Lung microvascular endothelial cell (primary cell): ENCODE results near the gene CEP63. TPM values are rescaled to one million over a fixed set of nuclear protein-coding genes. Genes with fewer than 3 reads are reported as not detected.

Experiments used
- DNase-seq, 2 donors: peaks; one replicate each; pipeline versions ENCODE4 v3.0.0 to v3.0.0-alpha.2; 2010; ENCODE audit warnings: low read depth in 2 of 2
- total RNA-seq: library from RNA; depleted of rRNA; stranded (reverse); fragments of >200 nt; gene quantifications from 2 replicates; pipeline ENCODE4 v1.2.1, GENCODE V29; 2014

Gene CEP63
- total RNA-seq, 1 donor from 2014 or later, result 13.1 TPM

DNA sequence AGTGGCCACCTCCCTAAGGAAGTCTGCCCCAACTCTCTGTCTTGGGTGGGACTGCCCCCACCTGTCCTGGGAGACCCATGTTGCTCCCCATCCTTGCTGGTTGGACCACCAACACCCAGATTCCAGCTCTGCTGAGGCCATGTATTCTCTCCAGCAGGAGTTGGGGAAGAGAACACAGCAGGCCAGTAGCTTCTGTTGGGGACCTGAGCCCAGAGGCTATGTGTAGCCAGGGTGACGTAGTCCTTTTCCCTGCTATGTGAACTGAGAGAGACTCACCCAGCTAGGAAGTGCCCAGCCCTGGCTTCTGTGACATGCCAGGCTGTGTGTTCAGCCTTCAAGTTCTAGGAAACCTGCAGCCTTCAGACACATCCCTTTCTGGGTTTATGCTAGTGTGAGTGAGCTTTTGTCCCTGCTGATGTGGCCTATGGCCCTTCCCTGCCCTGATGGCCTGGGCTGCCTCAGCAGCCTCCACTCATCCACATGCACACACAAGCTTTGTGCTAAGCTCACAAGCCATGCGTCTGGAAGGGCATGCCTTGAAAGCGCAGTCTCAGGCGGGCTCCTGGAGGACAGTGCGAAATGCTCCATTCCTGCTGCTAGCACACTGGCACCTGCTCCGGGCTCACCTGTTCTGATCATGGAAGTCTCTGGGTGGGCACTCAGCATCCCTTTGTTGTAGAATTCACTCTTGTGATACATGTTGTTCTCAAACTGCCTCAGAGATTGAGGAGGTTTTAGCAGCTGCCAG lies 122.3 kb downstream of the CEP63 start:
- no peak for DNase-seq

DNA sequence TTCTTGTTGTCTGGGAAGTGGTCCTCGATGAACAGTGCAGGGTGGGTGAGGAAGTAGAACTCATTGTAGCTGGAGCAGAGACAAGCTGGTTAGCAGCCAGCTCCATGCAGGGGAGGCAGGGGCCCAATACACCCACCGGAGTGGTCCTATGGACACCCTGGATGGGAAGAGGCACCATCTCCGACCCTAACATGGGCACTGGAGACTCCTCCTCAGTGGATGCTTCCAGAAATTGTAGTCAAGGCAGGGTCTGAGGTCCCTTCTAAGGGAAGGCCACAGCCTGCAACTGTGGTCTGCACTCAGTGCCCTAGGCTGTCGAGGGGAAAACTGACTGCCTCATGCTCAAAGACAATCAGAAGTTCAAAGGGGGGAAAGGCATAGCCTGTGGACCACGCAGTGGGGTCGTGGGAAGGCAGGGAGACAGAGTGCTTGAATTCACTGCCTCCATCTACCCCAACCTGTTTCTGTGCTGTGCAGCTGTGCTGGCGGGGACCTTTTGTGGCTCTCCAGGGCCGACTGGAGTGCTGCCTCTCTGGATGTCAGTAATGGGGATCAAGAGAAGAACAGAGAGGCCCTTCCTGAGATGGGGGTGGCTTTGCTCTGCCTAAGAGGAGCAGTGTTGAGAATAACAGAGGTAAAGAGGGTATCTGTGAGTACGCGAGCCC lies 123.0 kb downstream of the CEP63 start:
- DNase-seq, result no peak

DNA sequence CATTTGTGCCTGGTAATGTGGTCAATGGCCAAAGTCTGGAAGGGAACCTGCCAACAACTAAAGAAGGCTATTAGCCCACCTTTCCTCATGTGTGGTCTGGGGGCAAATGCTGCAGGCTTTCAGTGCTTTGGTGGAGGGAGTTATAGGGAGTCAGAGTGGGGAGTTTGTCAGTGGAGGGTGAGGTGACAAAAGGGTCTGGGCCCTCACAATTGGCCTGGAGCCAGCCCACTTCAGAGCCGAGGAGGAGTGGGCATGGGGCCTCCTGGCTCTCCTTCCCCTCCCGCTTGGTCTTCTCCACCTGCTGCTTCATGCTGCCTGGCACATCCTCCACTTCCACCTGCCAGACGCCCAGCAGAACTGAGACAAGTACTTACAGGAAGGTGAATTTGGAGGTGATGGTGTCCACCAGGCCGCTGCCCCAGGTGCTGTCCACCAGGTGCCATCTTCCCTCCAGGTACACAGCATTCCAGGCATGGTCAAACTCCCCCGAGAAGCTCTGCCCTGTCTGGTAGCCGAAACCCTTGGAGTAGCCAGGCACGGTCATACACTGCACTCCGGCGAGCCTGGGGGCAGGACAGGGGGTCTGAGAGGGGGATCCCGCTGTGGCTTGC lies 124.1 kb downstream of the CEP63 start:
- no peak for DNase-seq

DNA sequence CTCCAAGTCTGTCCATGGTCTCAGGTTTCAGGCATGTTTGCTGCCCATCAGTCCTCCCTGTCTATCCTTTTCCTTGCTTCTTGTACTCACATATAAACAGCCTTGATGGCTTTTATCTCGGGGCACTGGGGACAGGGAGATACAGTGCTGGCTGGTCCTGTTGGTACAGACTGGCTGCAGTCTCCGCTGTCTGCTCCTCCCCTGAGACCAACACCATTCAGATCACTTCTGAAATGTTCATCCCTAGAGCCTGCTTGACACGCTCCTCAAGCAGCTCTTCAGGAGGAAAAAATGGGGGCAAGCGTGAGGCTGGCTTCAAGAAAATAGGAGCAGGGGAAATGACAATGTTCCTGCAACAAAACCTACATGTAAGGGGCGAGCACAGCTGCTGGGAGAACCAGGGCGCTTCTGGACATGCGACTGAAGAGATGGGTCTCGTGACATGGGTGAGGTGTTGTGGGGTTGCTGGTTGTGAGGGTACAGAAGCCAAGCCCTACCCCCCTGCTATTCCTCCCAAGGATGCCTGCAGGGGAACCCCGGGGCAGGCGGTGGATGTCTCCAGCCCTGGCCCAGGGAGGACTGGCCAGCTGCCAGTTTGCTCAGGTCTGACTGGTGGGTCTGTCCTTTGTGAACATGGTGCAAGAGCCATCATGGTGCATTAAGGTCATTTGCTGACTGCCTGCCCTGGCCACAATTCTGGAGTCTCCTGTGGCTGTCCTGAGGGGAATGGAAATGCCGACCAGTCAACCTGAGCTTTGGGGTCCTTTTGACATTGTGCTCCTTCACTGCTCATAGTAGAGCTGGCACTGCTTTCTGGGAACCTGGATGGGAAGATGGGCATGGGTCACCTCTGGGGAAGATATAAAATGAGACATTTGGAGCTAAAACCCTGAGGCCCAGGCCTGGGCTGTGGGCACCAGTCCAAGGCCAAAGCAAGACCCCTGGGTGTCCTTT lies 124.9 kb downstream of the CEP63 start:
- DNase-seq, result no peak

DNA sequence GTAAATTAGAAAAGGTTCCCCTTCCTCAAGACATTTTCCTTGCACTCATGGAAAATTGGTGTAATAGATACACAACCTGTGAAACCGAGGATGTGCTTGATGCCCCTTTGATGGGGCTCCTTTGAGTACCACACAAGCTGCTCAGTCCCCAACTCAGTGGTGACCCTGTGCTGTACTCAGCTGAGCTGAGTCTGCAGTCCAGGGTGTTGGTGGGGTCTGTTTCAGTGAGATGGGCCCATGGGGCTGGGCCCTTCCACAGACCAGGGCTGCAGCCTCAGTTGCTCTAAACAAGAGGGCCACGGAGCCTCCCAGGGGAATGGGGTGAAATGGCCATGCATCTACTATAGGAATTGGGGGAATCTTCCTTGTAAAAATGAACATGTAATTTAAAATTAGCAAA lies 125.7 kb downstream of the CEP63 start:
- no peak for DNase-seq

DNA sequence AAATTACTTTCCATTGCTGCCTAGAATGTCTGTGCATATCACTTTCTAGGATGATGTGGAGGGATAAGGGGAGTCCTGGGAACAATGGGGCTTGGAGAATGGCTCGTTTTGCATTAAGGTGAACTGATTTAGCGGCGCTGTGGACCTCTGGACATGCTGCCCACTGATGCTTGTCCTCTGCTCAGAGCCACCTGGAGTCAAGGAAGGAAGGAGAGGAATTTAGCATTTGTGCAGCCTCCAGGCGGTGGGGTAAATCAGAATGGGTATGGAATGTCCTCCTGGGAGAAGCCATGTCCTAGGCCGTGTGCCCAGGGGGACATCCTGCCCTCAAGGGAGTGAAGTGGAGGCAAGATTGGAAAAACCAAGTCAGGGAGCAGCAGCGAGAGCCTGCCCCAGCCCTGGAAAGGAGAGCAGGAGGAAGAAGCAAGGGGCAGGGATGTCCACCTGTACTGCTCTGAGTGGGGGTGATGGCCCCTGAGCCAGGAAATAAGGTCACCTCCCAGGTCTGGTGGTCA lies 127.2 kb downstream of the CEP63 start:
- DNase-seq, result no peak

DNA sequence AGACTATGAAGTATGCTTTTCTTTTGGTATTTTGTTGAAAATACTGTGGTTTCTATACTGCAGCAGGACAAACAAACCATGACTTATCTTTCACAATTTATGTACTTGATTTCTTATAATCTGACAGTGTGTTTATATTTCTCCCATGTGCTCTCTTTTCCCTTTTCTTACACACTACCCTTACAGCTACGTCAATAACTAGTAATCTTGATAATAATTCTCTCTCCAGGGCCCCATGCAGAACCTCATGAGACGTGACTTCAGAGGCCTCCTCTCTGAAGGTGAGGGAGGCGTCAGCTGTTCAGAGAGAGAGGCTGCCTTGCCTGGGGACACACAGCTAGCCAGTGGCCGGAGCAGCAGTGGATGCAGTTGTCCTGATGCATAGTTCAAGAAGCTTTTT lies 129.1 kb downstream of the CEP63 start:
- no peak for DNase-seq

DNA sequence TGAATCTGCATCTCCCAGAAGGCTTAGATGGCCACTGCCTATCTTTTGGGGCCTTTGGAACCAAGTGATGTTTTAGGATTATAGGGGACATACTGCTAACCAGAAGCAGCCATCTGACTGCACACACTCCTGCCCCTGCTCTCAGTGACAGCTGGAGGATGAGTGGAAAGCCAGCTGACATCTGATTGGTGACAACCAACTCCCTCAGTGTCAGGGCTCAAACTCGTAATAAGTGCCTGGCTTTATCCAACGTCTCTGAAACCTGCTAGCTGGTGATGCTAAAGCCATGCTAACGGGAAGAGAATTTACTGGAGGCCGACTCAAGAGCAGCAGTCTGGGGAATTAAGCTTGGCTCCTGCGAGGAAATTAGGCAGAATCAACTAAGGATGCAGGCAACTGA lies 129.9 kb downstream of the CEP63 start:
- no peak for DNase-seq

DNA sequence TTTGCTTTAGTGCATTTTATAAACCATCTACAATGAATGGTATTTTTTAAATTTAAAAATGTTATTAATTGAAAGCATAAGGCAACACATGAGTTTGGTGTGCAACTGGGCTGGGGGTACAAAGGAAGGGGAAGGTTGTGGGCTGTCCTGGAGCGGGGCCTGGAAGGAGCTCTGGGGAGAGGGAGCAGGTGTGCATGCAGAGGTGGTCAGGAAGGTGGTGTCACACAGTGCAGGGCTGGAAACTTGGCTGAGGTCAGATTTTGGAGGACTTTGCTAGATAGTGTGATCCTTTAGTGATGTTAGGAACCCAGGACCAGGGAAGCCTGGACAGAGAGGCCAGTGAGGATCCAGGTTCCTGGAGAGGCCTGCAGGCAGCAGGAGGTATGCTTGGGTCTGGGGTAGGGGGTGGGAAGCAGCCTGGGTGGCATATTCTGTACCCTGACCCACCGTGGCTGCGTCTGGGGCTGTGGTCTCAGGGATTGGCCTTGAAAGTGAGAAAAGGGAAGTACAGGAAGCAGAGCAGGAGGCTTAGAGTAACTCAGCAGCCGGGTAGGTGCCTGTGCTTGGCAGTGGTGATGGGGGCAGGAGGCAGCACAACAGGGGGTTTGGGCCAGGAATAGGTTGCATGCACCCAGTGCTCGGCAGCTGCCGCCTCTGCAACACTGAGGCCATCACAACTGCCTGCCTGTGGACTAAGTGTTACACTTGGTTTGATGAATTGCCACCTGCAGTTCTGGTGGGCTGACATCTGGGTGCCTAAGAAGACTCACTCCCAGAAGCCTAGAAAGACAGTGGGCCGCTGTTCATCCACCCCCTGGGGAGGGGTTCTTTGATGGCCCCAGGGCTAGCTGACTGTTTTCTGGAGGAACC lies 132.0 kb downstream of the CEP63 start:
- DNase-seq, result no peak

DNA sequence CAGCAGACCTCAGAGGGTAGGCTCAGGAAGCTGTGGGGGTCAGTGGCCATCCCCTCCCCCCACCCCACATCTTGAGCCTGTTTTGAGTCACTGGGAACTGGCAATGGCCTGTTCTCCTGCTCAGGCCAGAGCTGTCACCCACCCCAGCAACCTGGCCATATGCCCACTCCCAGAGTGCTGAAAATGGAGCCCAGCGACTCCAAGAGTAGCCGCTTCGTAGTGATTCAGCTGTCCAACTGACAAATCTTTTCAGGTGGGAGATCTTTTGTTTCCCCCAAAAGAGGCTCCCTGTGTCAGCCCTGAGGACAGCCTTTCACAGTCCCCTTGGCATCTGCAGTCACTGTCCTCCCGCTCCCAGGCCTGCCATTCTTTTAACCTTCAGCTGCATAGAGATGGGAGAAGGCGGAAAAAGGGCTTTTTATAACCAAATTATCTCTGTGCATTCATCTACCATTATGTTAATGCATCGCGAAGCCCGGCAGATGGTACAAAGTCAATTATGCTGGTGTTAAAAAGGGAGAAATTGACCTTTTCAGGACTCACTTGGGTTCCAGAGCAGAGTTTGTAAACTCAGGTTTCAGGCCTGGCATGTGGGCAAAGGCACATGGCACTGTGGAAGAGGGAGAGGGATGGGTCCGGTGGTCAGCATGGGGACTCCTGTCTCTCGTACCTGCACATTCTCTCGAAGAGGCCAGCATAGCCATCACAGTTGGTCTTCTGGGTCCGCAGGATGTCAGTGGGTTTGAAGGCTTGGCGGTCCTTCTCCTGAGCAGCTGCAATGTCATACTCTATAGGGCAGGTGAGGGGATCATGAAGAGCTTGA lies 132.8 kb downstream of the CEP63 start:
- no peak for DNase-seq

DNA sequence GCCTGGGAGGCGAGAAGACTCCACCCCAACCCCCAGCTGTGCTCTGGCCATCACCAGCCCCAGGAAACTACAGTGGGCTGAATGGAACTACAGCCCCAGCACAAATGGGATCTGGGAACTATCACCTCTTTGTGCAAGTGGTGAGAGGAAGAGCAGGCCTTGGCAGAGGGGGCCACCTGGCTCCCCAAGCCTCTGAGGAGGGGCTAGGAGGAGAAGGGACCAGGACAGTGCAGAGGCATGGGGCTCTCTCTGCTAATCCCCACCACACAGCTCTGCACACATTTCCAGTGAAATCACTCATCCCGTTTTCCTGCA lies 133.4 kb downstream of the CEP63 start:
- DNase-seq, result no peak

DNA sequence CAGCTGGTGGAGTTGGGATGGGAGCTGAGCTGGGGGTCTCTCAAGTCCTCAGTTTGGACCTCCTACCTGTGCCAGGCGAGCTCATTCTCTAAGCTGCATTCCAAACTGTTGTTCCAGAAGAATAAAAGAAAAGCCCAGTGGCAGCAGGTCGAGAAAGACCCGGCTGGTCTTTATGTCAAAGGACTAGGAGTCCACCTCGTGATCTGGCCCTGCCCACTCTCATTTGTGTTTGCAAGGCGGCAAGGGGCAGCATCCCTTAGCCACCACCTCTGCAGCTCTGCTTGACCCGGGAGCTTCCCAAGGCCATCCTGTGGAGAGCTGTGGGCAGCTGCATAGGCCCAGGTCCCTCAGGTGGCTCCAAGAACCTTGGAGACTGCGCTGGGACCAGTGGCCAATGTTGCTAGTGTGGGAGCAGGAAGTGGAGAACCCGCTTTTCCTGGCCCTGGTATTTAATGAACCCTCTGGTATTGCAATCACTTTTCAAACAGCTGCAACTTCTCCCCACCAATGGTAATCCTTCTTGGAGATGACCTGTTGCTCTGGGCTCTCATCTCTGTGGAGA lies 134.1 kb downstream of the CEP63 start:
- DNase-seq, result no peak

DNA sequence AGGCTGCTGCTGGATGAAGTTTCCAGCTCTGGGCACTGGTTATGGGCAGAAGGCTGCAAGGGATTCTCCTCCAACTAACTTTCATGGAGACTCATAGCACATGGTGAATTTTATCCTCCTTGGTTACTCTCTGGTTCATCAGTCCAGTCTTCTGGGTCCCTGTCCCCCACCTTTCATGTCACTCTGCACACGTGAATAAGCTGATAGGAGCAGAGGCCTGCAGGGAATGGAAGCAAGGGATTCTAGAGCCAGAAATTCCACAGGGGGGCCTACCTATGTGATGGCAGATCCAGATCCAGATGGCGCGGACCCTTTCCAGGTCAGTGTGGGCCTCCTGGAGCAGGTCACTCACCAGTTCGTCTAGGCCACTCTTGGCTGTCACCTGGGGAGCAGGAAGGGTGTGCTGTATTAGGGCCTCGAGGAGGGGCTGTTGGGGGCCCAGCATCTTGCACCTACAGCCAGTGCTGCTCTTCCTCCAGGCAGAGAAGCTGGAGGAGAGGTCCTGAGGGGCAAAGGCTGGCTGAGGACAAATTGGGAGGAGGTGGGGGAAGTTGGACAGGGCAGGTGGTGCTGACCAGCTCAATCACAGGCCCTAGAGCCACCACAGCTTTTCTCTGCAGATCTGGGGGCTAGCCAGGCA lies 134.7 kb downstream of the CEP63 start:
- DNase-seq, result no peak

DNA sequence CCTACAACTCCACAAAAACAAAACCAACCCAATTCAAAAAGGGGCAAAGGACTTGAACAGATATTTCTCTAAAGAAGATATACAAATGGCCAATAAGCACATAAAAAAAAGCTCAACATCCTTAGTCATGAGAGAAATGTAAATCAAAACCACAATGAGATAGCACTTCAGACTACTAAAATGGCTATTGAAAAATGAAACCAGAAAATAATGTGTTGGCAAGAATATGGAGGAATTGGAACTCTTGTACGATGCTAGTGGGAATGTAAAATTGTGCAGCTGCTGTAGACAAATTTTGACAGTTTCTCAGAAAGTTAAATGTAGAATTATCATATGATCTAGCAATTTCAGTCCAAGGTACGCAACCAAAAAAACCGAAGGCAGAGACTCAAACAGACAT lies 136.0 kb downstream of the CEP63 start:
- no peak for DNase-seq

DNA sequence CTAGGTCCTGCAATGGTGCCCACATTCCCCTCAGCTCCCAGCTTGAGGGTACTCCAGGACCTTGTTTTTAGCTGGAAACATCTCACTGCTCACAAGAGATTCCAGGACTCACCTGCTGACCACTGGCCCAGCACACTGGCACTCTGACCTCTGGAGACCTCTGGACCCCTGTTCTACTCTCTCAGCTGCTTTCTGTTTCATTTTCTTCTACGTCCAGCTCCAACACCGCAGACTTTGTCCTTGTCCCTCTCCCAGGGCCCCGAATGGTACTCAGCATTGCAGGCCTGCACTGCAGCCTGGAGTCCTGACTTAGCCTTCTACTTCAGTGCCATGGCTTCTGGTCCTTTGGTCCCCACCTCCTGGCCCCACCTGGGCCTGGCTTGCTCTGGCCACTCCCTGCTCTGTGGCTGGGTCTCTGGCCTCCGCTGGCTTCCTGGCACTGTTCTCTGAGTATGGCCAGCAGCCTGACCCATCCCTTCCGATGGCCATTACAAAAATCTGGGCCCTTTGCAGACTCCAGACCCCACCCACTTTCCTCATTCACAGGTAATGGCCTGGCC lies 137.0 kb downstream of the CEP63 start:
- no peak for DNase-seq

DNA sequence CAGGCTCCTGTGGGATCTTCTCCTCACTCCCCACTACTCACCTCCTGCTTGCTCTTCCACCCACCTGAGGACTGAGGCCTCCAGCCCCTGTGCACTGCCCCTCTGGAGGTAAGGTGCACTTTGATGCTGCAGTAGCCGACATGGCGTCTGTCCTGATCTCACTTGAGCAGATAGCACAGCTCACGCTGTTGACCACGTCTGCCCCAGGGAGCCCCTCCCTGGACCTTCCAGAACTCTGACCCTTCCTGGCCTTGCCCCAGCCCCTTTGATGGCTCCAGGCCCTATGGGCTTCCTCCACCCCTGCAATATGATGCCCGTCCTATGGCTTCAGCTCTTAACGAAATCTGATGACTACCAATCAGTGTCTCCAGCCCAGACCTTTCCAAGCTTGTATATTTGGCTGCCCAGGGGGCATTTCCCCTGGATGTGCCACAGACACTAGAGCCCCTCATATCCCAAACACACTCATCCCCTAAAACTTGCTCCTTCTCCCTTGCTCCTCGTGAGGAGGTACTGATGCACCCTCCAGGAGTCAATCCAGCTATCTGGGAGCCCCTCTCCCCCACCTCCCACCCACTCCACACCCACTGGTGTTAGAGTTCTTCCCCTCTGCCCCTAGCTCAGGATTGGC lies 137.9 kb downstream of the CEP63 start:
- no peak for DNase-seq
